Measurements from ENCODE around the gene TREH.
A peak's percentile ranks its signal among the peaks of the same experiment; 100 is the strongest.

DNA sequence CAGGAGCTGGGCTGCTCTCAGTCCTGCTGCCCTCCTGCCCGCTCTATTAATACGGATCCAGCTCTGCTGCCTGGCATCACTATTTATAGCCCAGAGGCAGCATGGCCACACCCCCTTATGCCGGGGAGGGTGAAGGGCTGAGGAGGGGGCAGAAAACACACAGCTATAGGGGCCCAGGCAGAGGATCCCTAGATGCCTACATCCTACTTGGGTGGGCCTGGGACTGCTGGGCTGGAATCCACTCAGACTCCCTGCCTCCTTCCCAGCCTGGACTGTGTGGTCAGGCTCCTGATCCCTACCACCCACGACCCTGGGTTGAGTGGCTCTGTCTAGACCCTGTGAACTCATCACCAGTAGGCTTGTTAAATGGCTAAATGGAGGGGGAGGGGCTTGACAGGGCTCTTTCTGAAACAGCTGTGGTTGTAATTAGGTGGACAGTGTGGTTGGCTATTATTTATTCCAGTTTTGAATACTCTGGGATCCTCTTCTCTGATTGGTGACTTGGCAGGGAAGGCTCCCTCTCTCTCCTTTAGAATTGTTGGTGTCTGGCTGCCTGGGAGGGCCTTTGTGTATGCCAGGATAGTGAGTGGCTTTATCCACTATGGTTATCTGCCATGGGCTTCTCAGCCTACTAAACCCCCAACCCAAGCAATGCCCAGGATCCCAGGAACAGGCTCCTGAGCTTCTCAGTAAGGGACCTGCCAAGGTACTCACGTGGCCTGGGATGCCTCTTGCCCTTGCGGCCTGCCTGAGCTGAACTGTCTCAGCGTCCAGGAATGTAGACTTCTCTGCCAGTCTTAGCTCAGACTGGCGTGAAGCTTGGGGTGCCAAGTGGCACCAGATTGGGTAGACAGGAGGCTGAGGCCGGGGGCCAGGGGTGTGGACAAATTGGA lies 56.8 kb downstream of the TREH start:
- TF ChIP-seq, protein P1, sequence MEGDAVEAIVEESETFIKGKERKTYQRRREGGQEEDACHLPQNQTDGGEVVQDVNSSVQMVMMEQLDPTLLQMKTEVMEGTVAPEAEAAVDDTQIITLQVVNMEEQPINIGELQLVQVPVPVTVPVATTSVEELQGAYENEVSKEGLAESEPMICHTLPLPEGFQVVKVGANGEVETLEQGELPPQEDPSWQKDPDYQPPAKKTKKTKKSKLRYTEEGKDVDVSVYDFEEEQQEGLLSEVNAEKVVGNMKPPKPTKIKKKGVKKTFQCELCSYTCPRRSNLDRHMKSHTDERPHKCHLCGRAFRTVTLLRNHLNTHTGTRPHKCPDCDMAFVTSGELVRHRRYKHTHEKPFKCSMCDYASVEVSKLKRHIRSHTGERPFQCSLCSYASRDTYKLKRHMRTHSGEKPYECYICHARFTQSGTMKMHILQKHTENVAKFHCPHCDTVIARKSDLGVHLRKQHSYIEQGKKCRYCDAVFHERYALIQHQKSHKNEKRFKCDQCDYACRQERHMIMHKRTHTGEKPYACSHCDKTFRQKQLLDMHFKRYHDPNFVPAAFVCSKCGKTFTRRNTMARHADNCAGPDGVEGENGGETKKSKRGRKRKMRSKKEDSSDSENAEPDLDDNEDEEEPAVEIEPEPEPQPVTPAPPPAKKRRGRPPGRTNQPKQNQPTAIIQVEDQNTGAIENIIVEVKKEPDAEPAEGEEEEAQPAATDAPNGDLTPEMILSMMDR (IDR thresholded peaks at IDR 0.05), result no peak
- TF ChIP-seq POLR2AphosphoS5 (IDR thresholded peaks at IDR 0.05) (peak in 1 of 3 donors; percentile 60), POLR2A (IDR thresholded peaks at IDR 0.05) (no peak)
